ENCODE data around the gene KCTD11. TPM values are rescaled to one million over a fixed set of nuclear protein-coding genes. Genes with fewer than 3 reads are reported as not detected.

Gene KCTD11
- total and polyA plus RNA-seq, 10 of the 15 experiments (the other 5 are each of a cell fraction or from before 2014, with no cell fraction given) = 0.05 to 7.3 (median 2.9) TPM

DNA sequence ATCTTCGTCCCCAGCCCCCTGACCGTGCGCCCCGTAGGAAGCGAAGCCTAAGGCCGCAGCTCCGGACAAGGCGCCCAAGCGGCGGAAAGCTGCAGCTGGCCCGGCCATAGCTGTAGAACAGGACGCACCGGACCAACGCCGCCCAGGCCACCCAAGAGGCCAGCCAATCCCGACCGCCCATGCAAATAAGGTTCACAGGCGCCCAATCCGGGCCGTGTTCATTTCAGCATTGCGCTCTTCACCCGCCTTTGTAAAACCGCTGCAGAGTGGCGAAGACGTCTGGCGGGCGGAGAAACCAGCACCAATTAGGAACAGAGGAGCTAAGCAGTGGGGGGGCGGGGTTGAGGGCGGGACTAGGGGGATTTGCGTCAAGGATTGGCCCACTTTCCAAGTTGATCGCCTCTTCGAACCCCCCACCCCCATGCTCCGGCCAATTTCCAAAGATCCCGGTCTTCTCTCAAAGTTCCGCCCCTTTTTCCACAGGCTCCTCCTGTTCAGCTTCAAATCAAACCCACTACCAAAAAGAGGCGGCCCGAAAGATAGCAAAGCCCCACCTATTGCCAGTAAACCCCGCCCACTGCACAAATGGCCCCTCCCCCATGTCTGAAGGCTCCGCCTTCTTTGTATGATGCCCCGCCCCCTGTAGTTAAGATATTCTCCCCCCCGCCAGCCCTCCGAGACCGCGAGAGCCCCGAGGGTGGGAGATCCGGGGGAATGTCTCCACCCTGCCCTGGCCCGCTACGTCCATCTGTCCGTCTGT, 52.2 kb downstream of the KCTD11 start, which contains the start of gene TMEM256 (continued):
- TF ChIP-seq NFYA (IDR thresholded peaks at IDR 0.05; ENCODE audit: borderline replicate concordance, low read depth, low read length) (peak; percentile 63), SMC3 (IDR thresholded peaks at IDR 0.05; ENCODE audit: borderline replicate concordance, low read length) (no peak), BMI1 (IDR thresholded peaks at IDR 0.05; ENCODE audit: borderline replicate concordance) (no peak), NFXL1 (IDR thresholded peaks at IDR 0.05; ENCODE audit: borderline replicate concordance) (no peak), JUNB (IDR thresholded peaks at IDR 0.05) (no peak), PML (IDR thresholded peaks at IDR 0.05; ENCODE audit: low read length) (no peak; the same call in 1 of the 2 replicates), ZNF207 (IDR thresholded peaks at IDR 0.05; ENCODE audit: borderline replicate concordance) (no peak), FOXK2 (IDR thresholded peaks at IDR 0.05) (0 out of 2 replicates have a peak, but pooled peaks have one; percentile 13)

Small RNA genes within 50 kb of the gene (small RNA-seq; reads per million reads assigned to genes)
- not detected for gene AC026954.2

Other genes starting within 250 kb of the KCTD11 start
Only the 7 nearest of the 36 such genes appear.
- gene EIF5A, start 44.5 kb upstream of the KCTD11 start, total RNA-seq (2014; rRNA removed) = 764 and 846 TPM in 2 replicates
- 565 and 610 TPM in 2 replicates for gene EIF5A, start 44.5 kb upstream of the KCTD11 start, total RNA-seq (2014; rRNA removed; fragmentation: Illumina TruSeq; extraction: Trizol)
- gene EIF5A, start 44.5 kb upstream of the KCTD11 start, total RNA-seq (2021) = 1,049 and 1,070 TPM in 2 replicates
- 726 and 811 TPM in 2 replicates for gene EIF5A, start 44.5 kb upstream of the KCTD11 start, polyA plus RNA-seq (2011; rRNA removed)
- gene EIF5A, start 44.5 kb upstream of the KCTD11 start, polyA plus RNA-seq (2014; fragmentation: Illumina TruSeq; extraction: Trizol) = 601 and 1,090 TPM in 2 replicates
- gene EIF5A, start 44.5 kb upstream of the KCTD11 start, polyA plus RNA-seq (2014; fragmentation: Nextera tagmentation; extraction: Ambion mirVana) = 10 to 100 TPM; 26.5 to 85.5 TPM
- gene EIF5A, start 44.5 kb upstream of the KCTD11 start, polyA plus RNA-seq (2014; rRNA removed) = 1,043 and 1,146 TPM in 2 replicates
- 1,000 to 10,000 TPM; 1,758 to 1,792 TPM for gene EIF5A, start 44.5 kb upstream of the KCTD11 start, polyA plus RNA-seq (2016; fragmentation: Nextera tagmentation; extraction: Ambion mirVana)
- gene GPS2, start 36.8 kb upstream of the KCTD11 start, total RNA-seq (2014; rRNA removed) = 42.4 and 58.2 TPM in 2 replicates
- gene GPS2, start 36.8 kb upstream of the KCTD11 start, total RNA-seq (2014; rRNA removed; fragmentation: Illumina TruSeq; extraction: Trizol) = 32.2 and 35.8 TPM in 2 replicates
- gene GPS2, start 36.8 kb upstream of the KCTD11 start, total RNA-seq (2021) = 44.2 and 50.7 TPM in 2 replicates
- gene GPS2, start 36.8 kb upstream of the KCTD11 start, polyA plus RNA-seq (2011; rRNA removed) = 10.1 and 10.2 TPM in 2 replicates
- 35.4 and 46.7 TPM in 2 replicates for gene GPS2, start 36.8 kb upstream of the KCTD11 start, polyA plus RNA-seq (2014; fragmentation: Illumina TruSeq; extraction: Trizol)
- gene GPS2, start 36.8 kb upstream of the KCTD11 start, polyA plus RNA-seq (2014; fragmentation: Nextera tagmentation; extraction: Ambion mirVana) = 10 to 100 TPM; 18.4 to 26.0 TPM
- 38.3 and 44.5 TPM in 2 replicates for gene GPS2, start 36.8 kb upstream of the KCTD11 start, polyA plus RNA-seq (2014; rRNA removed)
- 10 to 100 TPM; 91.6 to 96.4 TPM for gene GPS2, start 36.8 kb upstream of the KCTD11 start, polyA plus RNA-seq (2016; fragmentation: Nextera tagmentation; extraction: Ambion mirVana)
- gene NEURL4, start 22.8 kb upstream of the KCTD11 start, total RNA-seq (2014; rRNA removed) = 12.5 and 16.0 TPM in 2 replicates
- 8.2 and 8.7 TPM in 2 replicates for gene NEURL4, start 22.8 kb upstream of the KCTD11 start, total RNA-seq (2014; rRNA removed; fragmentation: Illumina TruSeq; extraction: Trizol)
- gene NEURL4, start 22.8 kb upstream of the KCTD11 start, total RNA-seq (2021) = 32.7 and 41.9 TPM in 2 replicates
- gene NEURL4, start 22.8 kb upstream of the KCTD11 start, polyA plus RNA-seq (2011; rRNA removed) = 6.1 and 11.3 TPM in 2 replicates
- 9.1 and 14.2 TPM in 2 replicates for gene NEURL4, start 22.8 kb upstream of the KCTD11 start, polyA plus RNA-seq (2014; fragmentation: Illumina TruSeq; extraction: Trizol)
- under 1 TPM; 0.03 to 0.26 TPM for gene NEURL4, start 22.8 kb upstream of the KCTD11 start, polyA plus RNA-seq (2014; fragmentation: Nextera tagmentation; extraction: Ambion mirVana)
- gene NEURL4, start 22.8 kb upstream of the KCTD11 start, polyA plus RNA-seq (2014; rRNA removed) = 25.2 and 33.0 TPM in 2 replicates
- gene NEURL4, start 22.8 kb upstream of the KCTD11 start, polyA plus RNA-seq (2016; fragmentation: Nextera tagmentation; extraction: Ambion mirVana) = 1 to 10 TPM; 2.9 to 3.6 TPM
- gene ACAP1, start 15.6 kb upstream of the KCTD11 start, total RNA-seq (2014; rRNA removed) = 120 and 140 TPM in 2 replicates
- 65.4 and 66.6 TPM in 2 replicates for gene ACAP1, start 15.6 kb upstream of the KCTD11 start, total RNA-seq (2014; rRNA removed; fragmentation: Illumina TruSeq; extraction: Trizol)
- 245 and 257 TPM in 2 replicates for gene ACAP1, start 15.6 kb upstream of the KCTD11 start, total RNA-seq (2021)
- 64.6 and 95.4 TPM in 2 replicates for gene ACAP1, start 15.6 kb upstream of the KCTD11 start, polyA plus RNA-seq (2011; rRNA removed)
- 32.7 and 72.6 TPM in 2 replicates for gene ACAP1, start 15.6 kb upstream of the KCTD11 start, polyA plus RNA-seq (2014; fragmentation: Illumina TruSeq; extraction: Trizol)
- gene ACAP1, start 15.6 kb upstream of the KCTD11 start, polyA plus RNA-seq (2014; fragmentation: Nextera tagmentation; extraction: Ambion mirVana) = 10 to 100 TPM in 1 of 2 experiments, 1 to 10 TPM in 1; 5.7 to 25.2 TPM
- 143 and 159 TPM in 2 replicates for gene ACAP1, start 15.6 kb upstream of the KCTD11 start, polyA plus RNA-seq (2014; rRNA removed)
- gene ACAP1, start 15.6 kb upstream of the KCTD11 start, polyA plus RNA-seq (2016; fragmentation: Nextera tagmentation; extraction: Ambion mirVana) = 100 to 1,000 TPM; 148 TPM
- gene TMEM95, start 3.0 kb downstream of the KCTD11 start, total RNA-seq (2014; rRNA removed) = 0.28 TPM in 1 of 2 replicates, not detected in the other
- not detected in 2 replicates for gene TMEM95, start 3.0 kb downstream of the KCTD11 start, total RNA-seq (2014; rRNA removed; fragmentation: Illumina TruSeq; extraction: Trizol)
- not detected in 2 replicates for gene TMEM95, start 3.0 kb downstream of the KCTD11 start, total RNA-seq (2021)
- 0.05 TPM in 1 of 2 replicates, not detected in the other for gene TMEM95, start 3.0 kb downstream of the KCTD11 start, polyA plus RNA-seq (2011; rRNA removed)
- not detected in 2 replicates for gene TMEM95, start 3.0 kb downstream of the KCTD11 start, polyA plus RNA-seq (2014; fragmentation: Illumina TruSeq; extraction: Trizol)
- gene TMEM95, start 3.0 kb downstream of the KCTD11 start, polyA plus RNA-seq (2014; fragmentation: Nextera tagmentation; extraction: Ambion mirVana) = not detected
- not detected in 2 replicates for gene TMEM95, start 3.0 kb downstream of the KCTD11 start, polyA plus RNA-seq (2014; rRNA removed)
- gene TMEM95, start 3.0 kb downstream of the KCTD11 start, polyA plus RNA-seq (2016; fragmentation: Nextera tagmentation; extraction: Ambion mirVana) = not detected
- gene TNK1, start 28.9 kb downstream of the KCTD11 start, total RNA-seq (2014; rRNA removed) = 0.54 and 1.1 TPM in 2 replicates
- gene TNK1, start 28.9 kb downstream of the KCTD11 start, total RNA-seq (2014; rRNA removed; fragmentation: Illumina TruSeq; extraction: Trizol) = 0.18 and 0.94 TPM in 2 replicates
- gene TNK1, start 28.9 kb downstream of the KCTD11 start, total RNA-seq (2021) = 0.77 and 2.0 TPM in 2 replicates
- 0.19 and 0.22 TPM in 2 replicates for gene TNK1, start 28.9 kb downstream of the KCTD11 start, polyA plus RNA-seq (2011; rRNA removed)
- 0.21 and 0.60 TPM in 2 replicates for gene TNK1, start 28.9 kb downstream of the KCTD11 start, polyA plus RNA-seq (2014; fragmentation: Illumina TruSeq; extraction: Trizol)
- gene TNK1, start 28.9 kb downstream of the KCTD11 start, polyA plus RNA-seq (2014; fragmentation: Nextera tagmentation; extraction: Ambion mirVana) = under 1 TPM; 0.06 to 0.11 TPM
- 1.0 and 2.5 TPM in 2 replicates for gene TNK1, start 28.9 kb downstream of the KCTD11 start, polyA plus RNA-seq (2014; rRNA removed)
- gene TNK1, start 28.9 kb downstream of the KCTD11 start, polyA plus RNA-seq (2016; fragmentation: Nextera tagmentation; extraction: Ambion mirVana) = 1 to 10 TPM in 1 of 2 experiments, under 1 TPM in 1; 0.63 to 1.2 TPM
- gene PLSCR3, start 42.4 kb downstream of the KCTD11 start, total RNA-seq (2014; rRNA removed) = 37.3 and 42.9 TPM in 2 replicates
- 13.0 and 14.0 TPM in 2 replicates for gene PLSCR3, start 42.4 kb downstream of the KCTD11 start, total RNA-seq (2014; rRNA removed; fragmentation: Illumina TruSeq; extraction: Trizol)
- 44.2 and 45.6 TPM in 2 replicates for gene PLSCR3, start 42.4 kb downstream of the KCTD11 start, total RNA-seq (2021)
- gene PLSCR3, start 42.4 kb downstream of the KCTD11 start, polyA plus RNA-seq (2011; rRNA removed) = 3.7 and 9.9 TPM in 2 replicates
- 16.9 and 43.8 TPM in 2 replicates for gene PLSCR3, start 42.4 kb downstream of the KCTD11 start, polyA plus RNA-seq (2014; fragmentation: Illumina TruSeq; extraction: Trizol)
- 10 to 100 TPM; 12.7 to 12.8 TPM for gene PLSCR3, start 42.4 kb downstream of the KCTD11 start, polyA plus RNA-seq (2014; fragmentation: Nextera tagmentation; extraction: Ambion mirVana)
- gene PLSCR3, start 42.4 kb downstream of the KCTD11 start, polyA plus RNA-seq (2014; rRNA removed) = 50.1 and 54.2 TPM in 2 replicates
- gene PLSCR3, start 42.4 kb downstream of the KCTD11 start, polyA plus RNA-seq (2016; fragmentation: Nextera tagmentation; extraction: Ambion mirVana) = 10 to 100 TPM; 46.7 to 51.4 TPM

Data from GM12878 (cell line).